HG02884 (cell line): ENCODE results near the gene REP15.
"Not testable (repeated sequence)": the region's sequence is repeated elsewhere in the genome, so short reads cannot be mapped to it uniquely, and the experiment has no call there.

Source experiments
- ATAC-seq: cut with Tn5 transposase; IDR thresholded peaks from one replicate; pipeline ENCODE4 v1.9.1; 2021; ENCODE audit warnings: mild to moderate bottlenecking, moderate library complexity; ENCODE audit not compliant: unreplicated experiment

The REP15 gene

GRCh38 chr12:27696293-27696652, at the start of gene REP15:
Gene REP15 (plus strand): TSS chr12:27696447. CDS start chr12:27696563, 116 bp downstream.
- ATAC-seq, result no peak

- no peak for ATAC-seq
Observed at GRCh38 chr12:27650011-27650410, 46.2 kb upstream of the REP15 start.

DNA sequence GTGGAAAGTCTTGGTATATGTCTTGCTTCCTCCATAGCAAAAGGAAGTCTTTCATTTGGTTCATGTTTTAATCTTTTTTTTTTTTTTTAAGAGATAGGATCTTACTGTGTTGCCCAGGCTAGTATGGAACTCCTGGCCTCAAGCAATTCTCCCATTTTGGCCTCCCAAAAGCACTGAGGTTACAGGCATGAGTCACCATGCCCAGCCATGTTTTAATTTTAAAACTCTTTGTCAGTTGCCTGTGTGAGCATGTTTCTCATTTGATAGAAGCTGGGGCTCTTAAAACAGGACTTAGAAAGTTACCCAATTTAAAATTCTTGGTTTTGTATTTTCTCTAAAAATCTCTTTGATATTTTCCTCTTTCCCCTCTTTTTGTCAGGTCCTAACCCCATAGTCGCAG, 45.0 kb upstream of the REP15 start:
- ATAC-seq, result no peak

GRCh38 chr12:27652174-27652763, 44.0 kb upstream of the REP15 start:
- ATAC-seq, result no peak

- no peak for ATAC-seq
Observed at GRCh38 chr12:27653661-27654060, 42.6 kb upstream of the REP15 start.

DNA sequence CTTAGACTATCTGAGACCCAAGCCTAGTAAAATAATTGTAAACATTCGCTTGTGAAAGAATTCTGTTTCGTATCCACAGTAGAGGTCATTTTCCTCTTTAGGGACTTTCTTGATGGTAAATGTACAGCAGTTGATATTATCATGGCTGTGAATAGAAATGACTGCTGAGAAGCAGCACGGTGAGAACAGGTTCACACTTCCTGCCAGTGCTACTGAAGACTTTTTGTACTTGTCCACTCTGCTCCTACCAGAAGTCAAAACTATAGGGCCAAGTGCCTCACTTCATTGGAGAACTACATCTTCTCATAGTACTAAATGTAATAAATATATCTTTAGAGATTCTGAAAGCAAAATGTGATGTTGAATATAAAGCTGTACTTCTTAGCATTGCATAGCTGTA, 40.8 kb upstream of the REP15 start:
- not testable (repeated sequence) for ATAC-seq

GRCh38 chr12:27657296-27657695, 39.0 kb upstream of the REP15 start:
- no peak for ATAC-seq

DNA sequence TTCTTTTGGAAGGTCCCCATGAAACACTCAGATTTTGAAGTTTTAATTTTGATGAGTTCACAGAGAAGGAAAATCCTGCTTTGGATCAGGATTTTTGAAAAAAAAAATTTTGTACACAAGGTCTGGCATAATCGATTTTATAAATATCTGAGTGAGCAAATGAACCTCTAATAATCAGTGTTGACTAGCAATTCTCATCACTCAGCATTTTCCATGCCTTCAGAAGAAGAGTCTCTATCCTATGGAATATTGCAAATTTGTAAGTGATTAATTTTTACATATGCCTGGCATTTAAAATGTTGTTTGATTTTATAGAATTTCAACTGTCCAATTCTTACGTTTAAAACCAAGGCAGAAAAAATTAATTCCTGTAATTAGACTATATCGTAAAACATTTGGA, 30.5 kb upstream of the REP15 start:
- ATAC-seq, result no peak

GRCh38 chr12:27666510-27666909, 29.7 kb upstream of the REP15 start:
- no peak for ATAC-seq

- no peak for ATAC-seq
Observed at GRCh38 chr12:27667540-27667939, 28.7 kb upstream of the REP15 start.

- ATAC-seq, result no peak
Observed at GRCh38 chr12:27672051-27672450, 24.2 kb upstream of the REP15 start.

- ATAC-seq, result no peak
Observed at GRCh38 chr12:27672643-27673042, 23.6 kb upstream of the REP15 start.

- no peak for ATAC-seq
Observed at GRCh38 chr12:27673101-27673718, 23.0 kb upstream of the REP15 start.

DNA sequence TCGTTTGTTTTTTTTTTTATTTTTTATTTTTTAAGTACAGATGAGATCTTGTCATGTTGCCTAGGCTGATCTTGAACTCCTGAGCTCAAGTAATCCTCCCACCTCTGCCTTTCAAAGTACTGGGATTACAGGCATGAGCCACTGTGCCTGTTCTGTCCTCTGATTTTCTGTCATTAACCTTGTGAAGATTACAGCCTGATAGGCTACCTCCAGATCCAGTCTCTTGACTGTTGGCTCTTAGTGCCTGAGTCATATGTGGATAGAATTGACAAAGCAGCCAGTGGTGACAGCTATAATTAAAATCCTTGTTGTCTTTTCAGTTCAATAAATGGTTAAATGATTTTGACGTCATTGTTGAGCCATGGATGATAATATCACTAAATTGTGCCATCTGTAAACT, 21.3 kb upstream of the REP15 start:
- no peak for ATAC-seq

GRCh38 chr12:27680619-27681018, 15.6 kb upstream of the REP15 start:
- ATAC-seq, result no peak

GRCh38 chr12:27682534-27682933, 13.7 kb upstream of the REP15 start:
- ATAC-seq, result no peak

GRCh38 chr12:27685274-27685673, 11.0 kb upstream of the REP15 start:
- ATAC-seq, result no peak

DNA sequence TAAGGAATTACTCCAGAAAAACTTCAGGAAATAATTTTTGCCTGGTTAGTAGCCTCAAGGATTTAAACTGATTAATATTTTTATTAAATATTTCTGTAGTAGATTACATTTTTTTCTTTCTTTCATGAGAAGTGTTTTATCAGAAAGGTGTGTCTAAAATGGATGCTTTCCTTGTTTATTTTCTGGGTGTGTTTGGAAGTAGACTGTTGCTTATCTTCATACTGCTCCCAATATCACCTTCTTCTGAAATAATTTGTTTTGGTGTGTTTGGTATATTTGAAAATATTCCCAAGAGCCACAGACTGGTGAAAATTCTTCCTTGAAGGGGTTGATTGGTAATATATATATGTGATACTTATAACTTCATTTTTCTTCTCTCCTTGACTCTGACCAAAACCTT, 10.1 kb upstream of the REP15 start:
- ATAC-seq, result no peak

DNA sequence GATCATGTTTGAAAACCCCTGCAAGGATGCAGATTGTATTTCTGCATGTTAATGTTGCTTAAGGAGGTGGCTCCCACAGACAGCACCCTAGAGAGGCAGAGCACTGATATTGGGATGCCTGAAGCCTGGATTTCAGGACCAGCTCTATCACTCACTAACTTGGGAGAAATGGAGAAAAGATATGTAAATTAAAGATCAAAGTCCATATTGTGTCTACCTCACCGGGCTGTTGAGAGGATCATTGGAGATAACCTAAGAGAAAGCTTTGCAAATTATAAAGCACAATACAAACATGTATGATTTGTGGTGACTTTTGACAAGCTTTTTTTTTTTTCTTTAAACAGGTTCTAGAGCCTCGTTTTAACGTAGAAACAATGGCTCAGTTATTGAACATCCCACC, 7.6 kb upstream of the REP15 start:
- no peak for ATAC-seq

DNA sequence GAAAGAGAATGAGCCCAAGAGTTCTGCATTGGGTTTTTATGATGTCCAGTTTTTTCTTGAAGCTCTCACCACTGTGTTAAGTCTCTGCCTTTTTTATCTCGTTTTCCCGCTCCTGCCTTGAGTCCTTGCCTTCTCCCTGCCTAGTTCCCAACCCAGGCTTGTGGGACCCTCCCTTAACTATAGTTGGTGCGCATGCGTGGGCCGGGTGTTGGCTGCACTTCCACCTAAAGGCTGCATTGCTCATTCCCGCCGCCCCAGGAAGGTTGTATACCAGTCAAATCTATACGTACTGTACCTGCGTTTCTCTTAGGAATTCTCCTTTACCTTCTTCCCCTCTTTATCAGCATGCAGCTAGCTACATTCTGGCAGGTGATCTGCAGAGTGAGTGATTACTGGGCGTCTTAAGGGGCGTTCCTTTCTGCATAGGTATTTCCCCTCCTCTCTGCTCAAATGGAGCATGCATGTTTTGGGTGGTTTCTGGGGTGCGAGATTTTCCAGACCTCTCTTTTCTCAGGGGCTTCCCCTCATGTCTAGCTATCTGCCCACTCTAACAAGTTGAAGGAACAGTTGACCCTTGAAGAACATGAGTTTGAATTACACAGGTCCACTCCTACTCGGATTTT, 6.6 kb upstream of the REP15 start:
- ATAC-seq, result no peak

- ATAC-seq, result no peak
Observed at GRCh38 chr12:27693403-27693802, 2.8 kb upstream of the REP15 start.

DNA sequence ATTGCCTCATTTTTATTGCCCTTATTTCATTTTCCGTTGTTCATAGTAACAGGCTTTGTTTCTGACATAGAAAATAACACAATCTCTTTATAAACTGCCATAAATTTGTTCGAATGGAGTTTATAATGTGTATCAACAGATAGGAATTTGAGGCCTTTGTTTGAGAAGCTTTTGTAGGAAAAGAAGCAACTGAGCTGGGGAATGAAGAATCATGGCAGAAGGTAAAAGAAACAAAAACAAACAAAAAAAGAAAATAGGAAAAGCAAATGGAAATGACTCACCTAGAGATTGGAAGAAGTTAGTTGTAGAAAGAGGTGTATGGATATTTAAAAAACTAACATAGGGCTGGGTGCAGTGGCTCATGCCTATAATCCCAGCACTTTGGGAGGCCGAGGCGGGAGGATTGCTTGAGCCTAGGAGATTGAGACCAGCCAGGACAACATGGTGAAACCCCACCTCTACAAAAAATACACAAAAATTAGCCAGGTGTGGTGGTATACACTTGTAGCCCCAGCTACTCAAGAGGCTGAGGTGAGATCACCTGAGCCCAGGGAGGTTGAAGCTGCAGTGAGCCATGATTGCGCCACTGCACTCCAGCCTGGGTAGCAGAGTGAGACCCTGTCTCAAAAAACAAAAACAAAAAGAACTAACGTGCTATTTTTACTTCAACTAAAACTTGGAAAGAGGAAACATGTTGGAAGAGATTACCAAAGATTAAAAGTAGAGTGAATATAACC, 523 bp upstream of the REP15 start:
- no peak for ATAC-seq
